ENCODE results near the gene PRDM16.

PRDM16 gene

DNA sequence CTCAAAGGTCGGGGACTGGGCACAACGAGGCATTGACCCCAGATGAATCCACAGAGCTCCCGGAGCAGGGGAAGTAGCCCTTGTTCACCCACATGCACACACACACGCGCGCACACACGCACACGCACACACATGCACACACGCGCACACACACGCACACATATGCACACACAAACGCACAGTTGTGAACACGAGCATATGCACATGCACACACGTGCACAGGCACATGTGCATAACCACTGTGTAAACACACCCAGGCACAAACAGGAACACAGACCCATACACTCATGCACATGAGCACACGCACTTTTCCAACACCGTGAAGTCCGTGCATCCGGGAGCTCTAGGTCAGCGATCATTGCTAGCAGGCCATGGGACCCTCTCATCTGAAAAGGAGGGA, 208.6 kb downstream of the PRDM16 start:
- no peak overlapping the region for H2AFZ ChIP-seq (ENCODE audit: low read length)
- H3K4me2 ChIP-seq (ENCODE audit: low read depth, low read length, poor library complexity, severe bottlenecking): no peak overlapping the region
- TF ChIP-seq, protein P1, sequence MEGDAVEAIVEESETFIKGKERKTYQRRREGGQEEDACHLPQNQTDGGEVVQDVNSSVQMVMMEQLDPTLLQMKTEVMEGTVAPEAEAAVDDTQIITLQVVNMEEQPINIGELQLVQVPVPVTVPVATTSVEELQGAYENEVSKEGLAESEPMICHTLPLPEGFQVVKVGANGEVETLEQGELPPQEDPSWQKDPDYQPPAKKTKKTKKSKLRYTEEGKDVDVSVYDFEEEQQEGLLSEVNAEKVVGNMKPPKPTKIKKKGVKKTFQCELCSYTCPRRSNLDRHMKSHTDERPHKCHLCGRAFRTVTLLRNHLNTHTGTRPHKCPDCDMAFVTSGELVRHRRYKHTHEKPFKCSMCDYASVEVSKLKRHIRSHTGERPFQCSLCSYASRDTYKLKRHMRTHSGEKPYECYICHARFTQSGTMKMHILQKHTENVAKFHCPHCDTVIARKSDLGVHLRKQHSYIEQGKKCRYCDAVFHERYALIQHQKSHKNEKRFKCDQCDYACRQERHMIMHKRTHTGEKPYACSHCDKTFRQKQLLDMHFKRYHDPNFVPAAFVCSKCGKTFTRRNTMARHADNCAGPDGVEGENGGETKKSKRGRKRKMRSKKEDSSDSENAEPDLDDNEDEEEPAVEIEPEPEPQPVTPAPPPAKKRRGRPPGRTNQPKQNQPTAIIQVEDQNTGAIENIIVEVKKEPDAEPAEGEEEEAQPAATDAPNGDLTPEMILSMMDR (conservative IDR thresholded peaks at IDR 0.05; ENCODE audit: low read length): no peak
- no peak for TF ChIP-seq EZH2phosphoT487 (IDR thresholded peaks at IDR 0.05; ENCODE audit: borderline replicate concordance)
- peaks cover 2% of the 10 kb centered on the region for H4K20me1 ChIP-seq (ENCODE audit: insufficient read depth, low read length, poor library complexity, severe bottlenecking)
- H3K79me2 ChIP-seq (ENCODE audit: insufficient read depth, low read length): no peaks in the 10 kb centered on the region
- no peaks in the 10 kb centered on the region for H3K9me2 ChIP-seq (replicated peaks; ENCODE audit: low read depth, low read length)
- no peaks in the 10 kb centered on the region for H3K27me3 ChIP-seq (ENCODE audit: insufficient read depth, low read length, poor library complexity, severe bottlenecking)
- no peaks in the 10 kb centered on the region for H3K4me1 ChIP-seq (ENCODE audit: insufficient read depth, low read length, poor library complexity, severe bottlenecking)
- no peaks in the 10 kb centered on the region for H3K36me3 ChIP-seq (ENCODE audit: insufficient read depth, low read length)
- no peaks in the 10 kb centered on the region for H3F3A ChIP-seq (ENCODE audit: low read depth)
- H3K9ac ChIP-seq (ENCODE audit: low read depth, low read length, poor library complexity, severe bottlenecking): no peak overlapping the region
- H3K9me3 ChIP-seq (ENCODE audit: insufficient read depth, low read depth, low read length): no peaks in the 10 kb centered on the region
- H3K4me3 ChIP-seq (ENCODE audit: low read length, poor library complexity, severe bottlenecking): no peak overlapping the region

DNA sequence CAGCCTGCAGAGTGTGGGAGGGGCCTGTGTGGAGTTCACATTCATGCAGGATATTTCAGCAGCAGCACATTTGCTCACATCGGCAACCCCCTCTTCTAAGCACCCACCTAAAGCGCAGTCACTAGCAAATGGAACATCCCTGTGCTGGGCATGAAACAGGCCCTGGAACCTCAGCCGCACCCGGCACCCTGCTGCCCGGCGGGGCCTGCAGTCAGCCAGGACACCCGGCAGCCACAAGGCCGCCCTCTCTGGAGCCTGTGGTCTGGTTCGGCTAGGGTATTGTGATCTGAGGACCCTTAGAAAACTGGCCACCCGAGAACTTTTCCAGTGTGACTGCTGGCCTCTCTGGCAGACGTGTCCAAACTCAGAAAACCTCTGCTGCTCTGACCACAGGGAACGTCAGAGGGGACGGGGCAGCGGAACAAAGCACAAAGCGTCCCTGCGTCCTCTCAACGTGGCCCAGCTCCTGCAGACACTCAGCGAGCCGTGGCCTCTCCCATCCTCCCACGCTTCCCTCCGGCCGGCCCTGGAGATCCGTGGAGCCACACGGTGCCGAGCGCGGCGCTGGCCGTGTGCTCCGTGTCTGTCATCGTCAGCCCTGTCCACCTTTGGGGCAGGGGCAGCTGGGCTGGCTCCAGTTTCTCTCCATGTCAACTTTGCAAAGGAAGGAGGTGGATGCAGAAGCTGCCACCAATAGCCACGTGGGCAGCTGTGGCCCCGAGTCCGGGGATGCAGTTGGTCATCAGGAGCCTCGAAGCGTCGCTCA, 209.6 kb downstream of the PRDM16 start:
- Histone ChIP-seq H3K4me2 (ENCODE audit: low read depth, low read length, poor library complexity, severe bottlenecking) (no peak overlapping the region), H3K27me3 (ENCODE audit: insufficient read depth, low read length, poor library complexity, severe bottlenecking) (no peaks in the 10 kb centered on the region), H2AFZ (ENCODE audit: low read length) (no peak overlapping the region), H3K4me1 (ENCODE audit: insufficient read depth, low read length, poor library complexity, severe bottlenecking) (no peaks in the 10 kb centered on the region), H4K20me1 (ENCODE audit: insufficient read depth, low read length, poor library complexity, severe bottlenecking) (peaks cover 2% of the 10 kb centered on the region), H3K9me3 (ENCODE audit: insufficient read depth, low read depth, low read length) (no peaks in the 10 kb centered on the region), H3K79me2 (ENCODE audit: insufficient read depth, low read length) (no peaks in the 10 kb centered on the region), H3K9ac (ENCODE audit: low read depth, low read length, poor library complexity, severe bottlenecking) (no peak overlapping the region), H3K36me3 (ENCODE audit: insufficient read depth, low read length) (no peaks in the 10 kb centered on the region), H3K4me3 (ENCODE audit: low read length, poor library complexity, severe bottlenecking) (no peak overlapping the region), H3K9me2 (replicated peaks; ENCODE audit: low read depth, low read length) (no peaks in the 10 kb centered on the region), H3F3A (ENCODE audit: low read depth) (no peaks in the 10 kb centered on the region)
- no peak for TF ChIP-seq EZH2phosphoT487 (IDR thresholded peaks at IDR 0.05; ENCODE audit: borderline replicate concordance)
- TF ChIP-seq, protein P1 (conservative IDR thresholded peaks at IDR 0.05; ENCODE audit: low read length): no peak

GRCh38 chr1:3279182-3279470, 210.1 kb downstream of the PRDM16 start:
- H3K4me1 ChIP-seq (ENCODE audit: insufficient read depth, low read length, poor library complexity, severe bottlenecking): no peaks in the 10 kb centered on the region
- no peak overlapping the region for H2AFZ ChIP-seq (ENCODE audit: low read length)
- peaks cover 2% of the 10 kb centered on the region for H4K20me1 ChIP-seq (ENCODE audit: insufficient read depth, low read length, poor library complexity, severe bottlenecking)
- no peaks in the 10 kb centered on the region for H3K9me2 ChIP-seq (replicated peaks; ENCODE audit: low read depth, low read length)
- no peaks in the 10 kb centered on the region for H3F3A ChIP-seq (ENCODE audit: low read depth)
- TF ChIP-seq, protein P1 (conservative IDR thresholded peaks at IDR 0.05; ENCODE audit: low read length): no peak
- TF ChIP-seq EZH2phosphoT487 (IDR thresholded peaks at IDR 0.05; ENCODE audit: borderline replicate concordance): no peak
- no peak overlapping the region for H3K9ac ChIP-seq (ENCODE audit: low read depth, low read length, poor library complexity, severe bottlenecking)
- H3K36me3 ChIP-seq (ENCODE audit: insufficient read depth, low read length): no peaks in the 10 kb centered on the region
- no peaks in the 10 kb centered on the region for H3K27me3 ChIP-seq (ENCODE audit: insufficient read depth, low read length, poor library complexity, severe bottlenecking)
- no peaks in the 10 kb centered on the region for H3K79me2 ChIP-seq (ENCODE audit: insufficient read depth, low read length)
- H3K4me3 ChIP-seq (ENCODE audit: low read length, poor library complexity, severe bottlenecking): no peak overlapping the region
- H3K9me3 ChIP-seq (ENCODE audit: insufficient read depth, low read depth, low read length): no peaks in the 10 kb centered on the region
- no peak overlapping the region for H3K4me2 ChIP-seq (ENCODE audit: low read depth, low read length, poor library complexity, severe bottlenecking)
